K562 (cell line): ENCODE results near the gene STK11. TPM values are rescaled to one million over a fixed set of nuclear protein-coding genes. Genes with fewer than 3 reads are reported as not detected.
A peak's percentile ranks its signal among the peaks of the same experiment; 100 is the strongest.

Experiments
- BRD9 ChIP-seq: fragments of 450-650 bp; IDR thresholded peaks from 2 replicates; pipeline ENCODE4 v1.6.1; 2018; ENCODE audit warnings: low read depth; ENCODE audit not compliant: partially characterized antibody
- CBX3 ChIP-seq, 2 experiments: IDR thresholded peaks; 1 replicate in 1 of 2; 2 replicates in 1 of 2; pipeline ENCODE4 v1.6.1; 2012; ENCODE audit warnings: inconsistent platforms in 2 of 2, low read length in 2 of 2, borderline replicate concordance in 1 of 2, control low read depth in 1 of 2
- E4F1 ChIP-seq: fragments of 250-450 bp; sonication (Bioruptor Pico); IDR thresholded peaks from 2 replicates; pipeline ENCODE4 v1.5.0; 2021; ENCODE audit warnings: mild to moderate bottlenecking, borderline replicate concordance
- HDAC6 ChIP-seq: IDR thresholded peaks from 2 replicates; pipeline ENCODE4 v1.6.1; 2012; ENCODE audit warnings: low read depth, mild to moderate bottlenecking, control low read depth, inconsistent platforms, low read length, moderate library complexity
- MEF2A ChIP-seq: IDR thresholded peaks from 2 replicates; pipeline ENCODE4 v1.6.1; 2011; ENCODE audit warnings: low read depth, mild to moderate bottlenecking, low read length, moderate library complexity; ENCODE audit not compliant: control insufficient read depth
- PCBP1 ChIP-seq: fragments of 200-400 bp; formaldehyde crosslinking; IDR thresholded peaks from 2 replicates; pipeline ENCODE4 v1.6.1; 2018; ENCODE audit warnings: mild to moderate bottlenecking, low read depth, low read length; ENCODE audit not compliant: poor library complexity, severe bottlenecking
- RFX5 ChIP-seq: IDR thresholded peaks from 2 replicates; pipeline ENCODE4 v1.6.1; 2011; ENCODE audit warnings: low read depth, mild to moderate bottlenecking, improper control_type of control experiment, low read length
- SAFB2 ChIP-seq: fragments of 200-400 bp; formaldehyde crosslinking; IDR thresholded peaks from 2 replicates; pipeline ENCODE4 v1.6.1; 2018; ENCODE audit warnings: borderline replicate concordance, low read length, low read depth, moderate library complexity; ENCODE audit not compliant: severe bottlenecking
- SMARCE1 ChIP-seq: fragments of 450-650 bp; IDR thresholded peaks from 2 replicates; pipeline ENCODE4 v1.7.1; 2016; ENCODE audit warnings: mild to moderate bottlenecking
- TFE3 ChIP-seq: fragments of 450-650 bp; formaldehyde crosslinking; IDR thresholded peaks from 2 replicates; pipeline ENCODE4 v1.4.0; 2020; ENCODE audit warnings: mild to moderate bottlenecking, mixed read lengths
- TSC22D4 ChIP-seq: fragments of 450-650 bp; IDR thresholded peaks from 2 replicates; pipeline ENCODE4 v1.6.1; 2016; ENCODE audit warnings: missing genetic modification characterization, missing biosample characterization, control low read depth
- YY1 ChIP-seq, 3 experiments: IDR thresholded peaks; 2 replicates each; pipeline ENCODE4 v1.6.1; 2011; ENCODE audit warnings: low read length in 2 of 3, mild to moderate bottlenecking in 2 of 3, moderate library complexity in 2 of 3, borderline replicate concordance in 1 of 3, control low read depth in 1 of 3, low read depth in 1 of 3; ENCODE audit not compliant: insufficient read depth in 3 of 3, insufficient replicate concordance in 2 of 3, control insufficient read depth in 1 of 3, insufficient read length in 1 of 3; ENCODE audit errors: extremely low read depth in 1 of 3
- ZFP91 ChIP-seq: sonication (generic); formaldehyde crosslinking; IDR thresholded peaks from 2 replicates; pipeline ENCODE4 v1.8.0; 2022; ENCODE audit warnings: mild to moderate bottlenecking, missing genetic modification reagents
- ZNF263 ChIP-seq: sonication (generic); formaldehyde crosslinking; IDR thresholded peaks from 2 replicates; pipeline ENCODE4 v1.8.0; 2022; ENCODE audit warnings: mild to moderate bottlenecking, missing genetic modification reagents, borderline replicate concordance
- ZNF280B ChIP-seq: fragments of 250-450 bp; sonication (Bioruptor Pico); IDR thresholded peaks from 2 replicates; pipeline ENCODE4 v1.5.1; 2021; ENCODE audit warnings: mild to moderate bottlenecking
- ZNF431 ChIP-seq: sonication (generic); formaldehyde crosslinking; IDR thresholded peaks from 2 replicates; pipeline ENCODE4 v1.8.0; 2022; ENCODE audit warnings: mild to moderate bottlenecking, missing genetic modification reagents
- ZNF644 ChIP-seq: fragments of 200-800 bp; sonication (Bioruptor generic); IDR thresholded peaks from 2 replicates; pipeline ENCODE4 v1.6.1; 2016; ENCODE audit warnings: low read depth, missing genetic modification characterization, missing compliant biosample characterization
- ZNF699 ChIP-seq: fragments of 250-450 bp; sonication (Bioruptor Pico); IDR thresholded peaks from 2 replicates; pipeline ENCODE4 v1.8.0; 2021; ENCODE audit warnings: mild to moderate bottlenecking, moderate library complexity; ENCODE audit not compliant: insufficient replicate concordance
- polyA plus RNA-seq, 8 experiments: library from polyadenylated mRNA; depleted of rRNA in 4 of 8; stranded (reverse) in 5 of 8; unstranded in 3 of 8; fragments of >200 nt; fragmentation: Nextera tagmentation in 2 of 8; fragmentation: Illumina TruSeq in 1 of 8; extraction: Ambion mirVana in 2 of 8; extraction: Trizol in 1 of 8; gene quantifications; 2 replicates each; pipeline versions ENCODE4 v1.2.1 to v1.2.3, GENCODE V29; 2011 to 2014; ENCODE audit warnings: inconsistent platforms in 1 of 8, missing spikeins in 1 of 8
- total RNA-seq, 7 experiments: library from RNA; depleted of rRNA in 6 of 7; stranded (reverse); fragments of >200 nt in 6 of 7; fragmentation: Illumina TruSeq in 2 of 7; extraction: Trizol in 2 of 7; gene quantifications; 2 replicates each; pipeline versions ENCODE4 v1.2.1 to v1.2.3, GENCODE V29; 2011 to 2021; ENCODE audit warnings: low replicate concordance in 1 of 7

Gene STK11
- total and polyA plus RNA-seq, 9 of the 15 experiments (the other 6 are each of a cell fraction or from before 2014, with no cell fraction given): 0.15 to 96.5 (median 31.7) TPM

GRCh38 chr19:1266129-1266915 is 60.7 kb downstream of the STK11 start (continued):
- TF ChIP-seq PCBP1: peak; percentile 50
- peak; percentile 95 for TF ChIP-seq ZNF263
- 0 out of 2 replicates have a peak, but pooled peaks have one; percentile 17 for TF ChIP-seq ZNF431
- TF ChIP-seq BRD9: no peak
- TF ChIP-seq ZFP91 (CRISPR knock-in tag): 0 out of 2 replicates have a peak, but pooled peaks have one; percentile 24
- TF ChIP-seq ZNF699: no peak
- TF ChIP-seq E4F1: no peak
- peak; percentile 30; the same call in 1 of the 2 replicates for TF ChIP-seq SMARCE1
- TF ChIP-seq ZNF280B (CRISPR knock-in tag): no peak
- TF ChIP-seq ZNF644 (tag): no peak
- TF ChIP-seq SAFB2: no peak
- TF ChIP-seq RFX5: no peak
- no peak for TF ChIP-seq CBX3 (IDR thresholded peaks at IDR 0.05; ENCODE audit: borderline replicate concordance in 1 of 2, low read length in 2 of 2)
- peak; percentile 66 for TF ChIP-seq MEF2A
- no peak for TF ChIP-seq HDAC6
- TF ChIP-seq YY1 (IDR thresholded peaks at IDR 0.05; ENCODE audit: borderline replicate concordance in 1 of 3, control insufficient read depth in 1 of 3, extremely low read depth in 1 of 3, insufficient read depth in 3 of 3, insufficient read length in 1 of 3, insufficient replicate concordance in 2 of 3, low read depth in 1 of 3, low read length in 2 of 3): no peak
- no peak for TF ChIP-seq TSC22D4 (tag)
- no peak for TF ChIP-seq TFE3 (CRISPR knock-in tag)
